NCI-H2107 (cell line): ENCODE measurements around the gene WIF1.

Experiments used
- DNase-seq: peaks from one replicate; lab custom pipeline; 2025; lab: John Stamatoyannopoulos, UW

WIF1 gene

GRCh38 chr12:65022960-65023359 lies 98.1 kb downstream of the WIF1 start:
- DNase-seq = no peak

GRCh38 chr12:65022421-65022820 lies 98.7 kb downstream of the WIF1 start:
- no peak for DNase-seq

DNA sequence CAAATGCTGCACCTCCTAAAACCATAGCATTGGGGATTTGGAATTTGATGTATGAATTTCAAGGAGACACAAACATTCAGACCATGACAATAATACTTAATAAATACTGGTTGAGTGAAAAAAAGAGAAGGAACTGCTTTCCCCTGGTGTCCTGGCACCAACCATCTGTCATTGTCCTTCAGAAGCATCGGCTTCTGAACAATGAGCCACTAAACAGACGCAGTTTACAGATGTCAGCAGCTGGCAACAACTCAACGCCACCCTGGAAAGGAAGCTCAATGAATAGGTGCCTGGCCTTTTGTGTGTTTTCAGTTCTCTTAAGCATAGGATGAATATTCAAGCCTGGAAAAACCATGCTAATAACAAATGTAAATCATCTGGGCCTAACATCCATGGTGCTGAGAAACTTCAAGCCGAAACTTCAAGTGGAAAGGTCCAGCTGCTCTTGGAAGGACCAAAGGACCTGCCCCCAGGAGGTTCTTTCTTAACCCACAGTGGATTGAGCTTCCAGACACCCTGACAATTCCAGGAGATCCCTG lies 101.3 kb downstream of the WIF1 start:
- no peak for DNase-seq

GRCh38 chr12:65016881-65017650 lies 104.0 kb downstream of the WIF1 start:
- DNase-seq = no peak

DNA sequence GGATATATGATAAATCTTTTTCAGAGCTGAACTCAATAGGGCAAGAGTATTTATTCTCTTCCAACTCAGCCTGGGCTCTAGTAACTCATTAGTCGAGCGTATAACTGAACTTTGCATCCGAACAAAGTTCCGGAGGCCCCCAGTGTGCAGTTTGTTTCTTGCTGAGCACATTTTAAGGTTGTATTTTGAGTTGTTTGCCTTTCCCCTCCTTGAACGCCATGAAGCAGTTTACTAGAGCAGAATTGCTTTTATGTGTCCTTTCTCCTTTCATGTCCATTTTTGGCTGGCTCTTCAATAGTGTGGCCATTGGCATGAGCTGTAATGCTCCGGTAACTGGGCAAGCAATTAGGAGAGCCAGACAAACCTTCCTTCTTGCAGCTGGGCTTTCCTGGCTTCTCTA lies 105.3 kb downstream of the WIF1 start:
- no peak for DNase-seq

DNA sequence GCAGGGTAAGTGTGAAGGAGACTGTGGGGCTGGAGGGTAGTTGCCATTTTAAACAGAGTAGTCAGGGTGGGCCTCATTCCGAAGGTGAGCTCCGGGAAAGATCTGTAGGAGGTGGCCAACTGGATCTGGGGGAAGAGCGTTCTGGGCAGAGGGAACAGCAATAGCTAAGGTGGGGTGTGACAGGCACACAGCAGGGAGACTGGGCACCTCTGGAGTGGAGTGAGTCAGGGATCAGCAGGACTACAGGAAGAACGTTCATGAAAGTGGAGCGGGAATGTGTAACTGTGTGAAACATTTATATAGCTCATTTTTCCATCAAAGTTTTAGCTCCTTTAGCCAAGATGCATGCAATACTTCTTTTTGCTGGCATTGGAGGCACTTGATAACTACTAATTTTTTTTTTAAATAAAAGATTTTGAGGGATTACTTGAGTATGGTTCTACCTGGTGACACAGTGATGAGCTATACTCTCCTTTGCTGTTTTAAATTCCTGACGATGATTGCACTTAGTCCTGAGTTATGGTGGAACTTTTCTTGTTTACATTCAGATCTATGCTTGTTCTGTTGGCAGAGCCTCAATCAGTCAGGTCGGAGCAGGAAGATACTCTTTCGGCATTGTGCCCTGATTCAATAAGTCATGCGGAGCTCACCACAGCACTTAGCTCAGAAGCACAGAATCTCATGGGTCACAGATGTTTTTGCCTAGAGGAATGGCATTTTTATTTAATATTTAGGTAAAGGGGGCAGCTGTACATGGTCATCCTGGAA lies 106.4 kb downstream of the WIF1 start:
- no peak for DNase-seq

DNA sequence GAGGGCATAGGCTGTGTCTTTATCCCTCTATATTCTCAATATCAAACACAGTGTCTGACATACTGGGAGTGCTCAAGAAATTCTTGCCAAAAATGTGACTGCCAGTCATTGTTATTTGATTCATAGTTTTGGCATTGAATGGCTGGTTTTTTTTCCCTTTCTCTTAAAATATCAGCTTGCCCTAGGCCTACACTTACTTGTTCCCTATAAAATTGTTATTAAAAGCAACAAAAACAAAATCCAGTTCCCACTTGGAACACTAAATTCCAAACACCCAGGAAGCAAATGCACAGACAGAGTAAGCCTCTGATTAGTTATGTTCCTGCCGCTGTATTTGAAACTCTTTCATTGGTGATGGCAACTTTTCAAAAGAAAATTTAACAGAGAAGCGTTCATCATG lies 110.7 kb downstream of the WIF1 start:
- no peak for DNase-seq

DNA sequence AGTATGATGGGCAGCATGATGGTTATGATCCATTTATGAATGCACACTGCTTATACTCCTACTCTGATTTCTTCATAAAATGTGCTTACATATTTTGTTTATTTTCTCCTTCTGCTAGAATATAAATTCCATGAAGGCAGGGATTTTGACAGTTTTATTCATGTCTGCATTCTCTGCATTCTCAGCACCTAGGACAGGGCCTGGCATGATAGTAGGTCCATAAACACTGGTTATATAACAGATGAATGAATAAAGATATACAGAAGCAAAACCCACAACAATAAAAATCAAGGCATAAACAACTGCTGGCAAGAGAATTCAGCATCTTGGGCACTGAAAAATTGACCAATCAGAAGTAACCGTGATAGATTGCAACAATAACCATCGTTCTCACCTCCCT lies 115.4 kb downstream of the WIF1 start:
- DNase-seq = no peak

DNA sequence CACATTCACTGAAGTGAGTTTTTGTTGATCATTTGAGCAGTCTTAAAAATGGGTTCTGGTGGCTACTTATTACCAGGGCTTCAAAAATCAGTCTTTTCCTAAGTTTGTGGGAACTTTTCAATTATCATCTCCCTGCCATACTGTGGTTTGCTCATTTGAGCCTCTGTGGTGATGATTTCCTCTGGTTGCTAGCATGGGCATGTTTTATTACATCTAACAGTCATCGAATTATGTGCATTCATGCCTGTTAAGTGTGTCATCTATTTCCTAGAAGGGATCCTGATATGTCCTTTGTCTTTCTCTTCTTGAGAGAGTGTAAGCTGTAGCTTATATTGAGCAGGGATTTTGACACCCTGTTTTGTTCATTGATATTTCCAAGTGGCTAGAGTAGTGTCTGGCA lies 116.8 kb downstream of the WIF1 start:
- no peak for DNase-seq
